PC-3 (cell line): ENCODE measurements around the gene CEP120.
"Not testable (repeated sequence)": the region's sequence is repeated elsewhere in the genome, so short reads cannot be mapped to it uniquely, and the experiment has no call there.

Experiments used
- CTCF ChIP-seq: fragments of 300-600 bp; sonication (generic); conservative IDR thresholded peaks from 2 replicates; pipeline ENCODE4 v1.5.1; 2017; ENCODE audit warnings: antibody characterized with exemption, low read depth, mild to moderate bottlenecking, low read length
- EZH2 ChIP-seq: fragments of 300-600 bp; sonication (generic); IDR thresholded peaks from one replicate; pipeline ENCODE4 v1.6.1; 2017; ENCODE audit warnings: antibody characterized with exemption, mild to moderate bottlenecking, low read length; ENCODE audit not compliant: unreplicated experiment

DNA sequence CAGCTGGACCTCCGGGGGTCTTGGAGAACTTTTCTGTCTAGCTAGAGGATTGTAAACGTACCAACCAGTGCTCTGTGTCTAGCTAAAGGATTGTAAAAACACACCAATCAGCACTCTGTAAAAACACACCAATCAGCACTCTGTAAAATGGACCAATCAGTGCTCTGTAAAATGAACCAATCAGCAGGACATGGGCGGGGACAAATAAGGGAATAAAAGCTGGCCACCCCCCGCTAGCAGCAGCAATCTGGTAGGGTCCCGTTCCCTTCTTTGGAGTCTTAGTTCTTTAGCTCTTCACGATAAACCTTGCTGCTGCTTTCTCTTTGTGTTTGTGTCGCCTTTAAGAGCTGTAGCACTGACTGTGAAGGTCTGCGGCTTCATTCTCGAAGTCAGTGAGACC is 114.8 kb downstream of the CEP120 start:
- not testable (repeated sequence) for TF ChIP-seq CTCF, EZH2
